ENCODE data around the gene LRP8.

- no peak for TF ChIP-seq POLR2A (IDR thresholded peaks at IDR 0.05; ENCODE audit: low read length)
- no peak for TF ChIP-seq GATA1 (IDR thresholded peaks at IDR 0.05; ENCODE audit: low read depth, low read length)
Measured at GRCh38 chr1:53288790-53289429, 39.0 kb downstream of the LRP8 start.
